Measurements from ENCODE around the gene BPIFB3. TPM values are rescaled to one million over a fixed set of nuclear protein-coding genes. Genes with fewer than 3 reads are reported as not detected.
"Not testable (repeated sequence)": the region's sequence is repeated elsewhere in the genome, so short reads cannot be mapped to it uniquely, and the experiment has no call there.

The BPIFB3 gene
- polyA plus RNA-seq, 1 experiment: not detected

GRCh38 chr20:33119725-33120720 lies 66.3 kb downstream of the BPIFB3 start:
- CTCF ChIA-PET: no interaction called here
- H3K4me3 ChIP-seq (ENCODE audit: low read depth, low read length): no peak overlapping the region
- no peaks in the 10 kb centered on the region for H3K36me3 ChIP-seq (ENCODE audit: control insufficient read depth, insufficient read depth, low read length)
- POLR2A ChIA-PET: no interaction called here
- DNase-seq (ENCODE audit: low read depth): no peak
- no peaks in the 10 kb centered on the region for H3K27me3 ChIP-seq (ENCODE audit: control insufficient read depth, insufficient read depth, low read length)
- TF ChIP-seq CTCF (IDR thresholded peaks at IDR 0.05; ENCODE audit: insufficient read depth, low read depth, low read length): no peak

- Histone ChIP-seq H3K4me3 (ENCODE audit: low read depth, low read length) (no peak overlapping the region), H3K36me3 (ENCODE audit: control insufficient read depth, insufficient read depth, low read length) (no peaks in the 10 kb centered on the region), H3K27me3 (ENCODE audit: control insufficient read depth, insufficient read depth, low read length) (no peaks in the 10 kb centered on the region)
- TF ChIP-seq CTCF (IDR thresholded peaks at IDR 0.05; ENCODE audit: insufficient read depth, low read depth, low read length): no peak
- ChIA-PET CTCF (no interaction called here), POLR2A (no interaction called here)
- no peak for DNase-seq (ENCODE audit: low read depth)
These were observed 67.2 kb downstream of the BPIFB3 start for GRCh38 chr20:33120934-33121333.

GRCh38 chr20:33122297-33122696 lies 68.6 kb downstream of the BPIFB3 start:
- H3K4me3 ChIP-seq (ENCODE audit: low read depth, low read length); H3K36me3 ChIP-seq (ENCODE audit: control insufficient read depth, insufficient read depth, low read length); CTCF ChIA-PET; POLR2A ChIA-PET; H3K27me3 ChIP-seq (ENCODE audit: control insufficient read depth, insufficient read depth, low read length); DNase-seq (ENCODE audit: low read depth): not testable (repeated sequence)

Other genes starting within 250 kb of the BPIFB3 start
- gene MAPRE1, start 233.9 kb upstream of the BPIFB3 start, polyA plus RNA-seq (2011; rRNA removed): 61.5 and 99.2 TPM in 2 replicates
- gene EFCAB8, start 195.0 kb upstream of the BPIFB3 start, polyA plus RNA-seq (2011; rRNA removed): not detected in 2 replicates
- not detected in 2 replicates for gene SUN5, start 49.5 kb upstream of the BPIFB3 start, polyA plus RNA-seq (2011; rRNA removed)
- gene BPIFB2, start 46.2 kb upstream of the BPIFB3 start, polyA plus RNA-seq (2011; rRNA removed): not detected in 2 replicates
- not detected in 2 replicates for gene BPIFB6, start 22.3 kb upstream of the BPIFB3 start, polyA plus RNA-seq (2011; rRNA removed)
- not detected in 2 replicates for gene BPIFB4, start 25.7 kb downstream of the BPIFB3 start, polyA plus RNA-seq (2011; rRNA removed)
- gene BPIFA2, start 114.3 kb downstream of the BPIFB3 start, polyA plus RNA-seq (2011; rRNA removed): not detected in 2 replicates
- not detected in 2 replicates for gene BPIFA3, start 163.4 kb downstream of the BPIFB3 start, polyA plus RNA-seq (2011; rRNA removed)
- gene BPIFA1, start 182.1 kb downstream of the BPIFB3 start, polyA plus RNA-seq (2011; rRNA removed): not detected in 2 replicates
- gene BPIFB1, start 229.3 kb downstream of the BPIFB3 start, polyA plus RNA-seq (2011; rRNA removed): not detected in 2 replicates